Thymus (tissue), 11 donors: ENCODE results near the gene GATC. TPM values are rescaled to one million over a fixed set of nuclear protein-coding genes. Genes with fewer than 3 reads are reported as not detected.

Source experiments
- DNase-seq, 9 donors: peaks; one replicate each; pipeline ENCODE4 v3.0.0-alpha.2; 2013; ENCODE audit warnings: low spot score in 9 of 9, low read depth in 6 of 9, missing footprints in 1 of 9
- H3K27ac ChIP-seq, 2 donors: one replicate each; pipeline ENCODE4 v1.5.1; 2013; ENCODE audit warnings: control low read depth in 1 of 2, low read depth in 1 of 2, low read length in 1 of 2, mild to moderate bottlenecking in 1 of 2, moderate library complexity in 1 of 2
- H3K27me3 ChIP-seq, 2 donors: one replicate each; pipeline ENCODE4 v1.5.1; 2013; ENCODE audit warnings: low read length in 1 of 2; ENCODE audit not compliant: control insufficient read depth in 2 of 2, insufficient read depth in 1 of 2
- H3K36me3 ChIP-seq, 2 donors: one replicate each; pipeline ENCODE4 v1.5.1; 2013; ENCODE audit warnings: low read length in 1 of 2, mild to moderate bottlenecking in 1 of 2, moderate library complexity in 1 of 2; ENCODE audit not compliant: control insufficient read depth in 2 of 2, insufficient read depth in 2 of 2
- H3K4me1 ChIP-seq, 2 donors: one replicate each; pipeline ENCODE4 v1.5.1; 2013; ENCODE audit warnings: low read length in 2 of 2; ENCODE audit not compliant: control insufficient read depth in 2 of 2, insufficient read depth in 2 of 2
- H3K4me3 ChIP-seq, 2 donors: one replicate each; pipeline ENCODE4 v1.5.1; 2013; ENCODE audit warnings: low read length in 2 of 2, control low read depth in 1 of 2, mild to moderate bottlenecking in 1 of 2
- H3K9me3 ChIP-seq, 2 donors: one replicate each; pipeline ENCODE4 v1.5.1; 2013; ENCODE audit warnings: low read length in 1 of 2, mild to moderate bottlenecking in 1 of 2; ENCODE audit not compliant: control insufficient read depth in 2 of 2, insufficient read depth in 1 of 2
- WGBS: extraction: QIAGEN DNeasy Blood & Tissue Kit; methylation state at CpG from one replicate; pipeline ENCODE4 v1.1.7; 2013; 5-methylcytosine and 5-hydroxymethylcytosine counted together
- polyA plus RNA-seq: library from polyadenylated mRNA; stranded (reverse); fragments of 200-250 nt; gene quantifications from one replicate; pipeline ENCODE4 v1.2.3, GENCODE V29; 2013
- total RNA-seq: library from RNA; stranded (reverse); fragments of 120-200 nt; gene quantifications from one replicate; pipeline ENCODE4 v1.2.4, GENCODE V29; 2013
- donor health status: healthy.

The GATC gene
- total and polyA plus RNA-seq, 2 donors, result 14.4 to 22.8 TPM

DNA sequence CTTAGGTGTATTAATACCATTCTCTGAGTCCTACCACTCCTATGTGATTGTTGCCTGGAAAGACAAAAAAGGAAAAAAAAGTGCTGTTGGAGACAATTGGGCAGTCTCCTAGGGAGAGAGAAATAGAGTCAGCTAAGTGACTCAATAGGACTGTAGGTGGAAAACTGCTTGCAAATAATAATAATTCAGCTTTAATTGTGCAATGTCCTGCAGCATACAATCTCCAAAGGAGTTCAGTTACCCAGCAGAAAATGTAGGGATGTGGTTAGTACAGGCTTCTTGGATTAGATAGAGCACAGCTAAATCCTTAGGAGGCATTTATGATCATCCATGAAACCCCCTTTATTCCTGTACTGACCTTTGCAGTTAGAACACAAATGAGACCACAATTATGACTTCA is 26.3 kb downstream of the GATC start:
- H3K4me1 ChIP-seq, result peaks cover 14 to 17% of the 10 kb centered on the region in 2 donors
- H3K4me3 ChIP-seq, result no peak overlapping the region
- H3K27me3 ChIP-seq, result no peaks in the 10 kb centered on the region
- H3K36me3 ChIP-seq, result peaks cover 0 to 3% of the 10 kb centered on the region in 2 donors
- H3K9me3 ChIP-seq, result no peaks in the 10 kb centered on the region
- no peak for DNase-seq
- no peak overlapping the region for H3K27ac ChIP-seq

GRCh38 chr12:120473807-120474615 is 27.8 kb downstream of the GATC start:
- Histone ChIP-seq H3K4me3 (no peak overlapping the region), H3K9me3 (no peaks in the 10 kb centered on the region), H3K4me1 (peaks cover 4 to 9% of the 10 kb centered on the region in 2 donors), H3K27ac (no peak overlapping the region), H3K36me3 (no peaks in the 10 kb centered on the region), H3K27me3 (no peaks in the 10 kb centered on the region)
- no peak for DNase-seq
- WGBS, result 89% methylated on average over 6 of the region's 6 CpGs

DNA sequence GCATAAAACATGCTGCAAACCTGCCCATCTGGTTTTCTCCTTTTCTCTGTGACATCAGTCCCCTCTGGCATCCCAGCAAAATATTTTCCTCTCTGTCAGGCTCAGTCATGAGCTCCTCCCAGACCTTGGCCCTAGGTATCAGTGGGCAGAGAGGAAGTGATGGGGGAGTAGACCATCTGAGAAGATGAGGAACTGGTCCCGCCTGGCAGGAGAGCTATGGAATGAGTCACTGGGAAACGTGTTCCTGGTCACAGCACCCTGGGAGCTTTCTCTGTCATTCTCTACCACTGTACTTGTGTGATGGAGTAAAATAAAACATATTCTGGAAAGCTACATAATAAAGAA is 28.3 kb downstream of the GATC start:
- H3K4me1 ChIP-seq, result peaks cover 4 to 9% of the 10 kb centered on the region in 2 donors
- H3K4me3 ChIP-seq, result no peak overlapping the region

DNA sequence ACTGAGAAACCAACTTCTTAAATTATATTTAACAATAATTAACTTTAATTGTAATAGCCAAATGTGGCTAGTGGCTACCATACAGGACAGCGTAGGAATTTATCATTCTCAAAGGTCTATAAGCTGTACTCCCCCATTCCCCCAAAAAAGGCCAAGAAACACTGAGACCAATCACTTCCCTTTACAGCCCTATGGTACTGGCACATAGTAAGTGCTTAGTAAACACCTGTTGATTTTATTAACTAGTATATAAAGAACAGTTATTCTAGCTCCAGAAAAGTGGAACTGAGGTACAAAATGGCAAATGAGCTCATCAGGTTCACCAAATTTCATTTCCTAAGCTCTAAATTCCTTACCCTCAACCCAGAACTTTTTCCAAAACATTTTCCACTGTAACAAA is 29.4 kb downstream of the GATC start:
- WGBS, result 96% methylated on average over 1 of the region's 1 CpG
- Histone ChIP-seq H3K4me3 (no peak overlapping the region), H3K27me3 (no peaks in the 10 kb centered on the region), H3K9me3 (no peaks in the 10 kb centered on the region), H3K27ac (no peak overlapping the region), H3K4me1 (peaks cover under 1 to 2% of the 10 kb centered on the region in 2 donors), H3K36me3 (no peaks in the 10 kb centered on the region)
- no peak for DNase-seq

More for the DNA sequence above, 28.3 kb downstream of the GATC start:
- Histone ChIP-seq H3K27ac (no peak overlapping the region), H3K9me3 (no peaks in the 10 kb centered on the region), H3K36me3 (no peaks in the 10 kb centered on the region), H3K27me3 (no peaks in the 10 kb centered on the region)
- WGBS, result 55% methylated on average over 2 of the region's 2 CpGs
- no peak for DNase-seq

- Histone ChIP-seq H3K27me3 (no peaks in the 10 kb centered on the region), H3K9me3 (no peaks in the 10 kb centered on the region), H3K36me3 (peaks cover 0 to 2% of the 10 kb centered on the region in 2 donors), H3K4me1 (no peaks in the 10 kb centered on the region), H3K27ac (no peak overlapping the region), H3K4me3 (no peak overlapping the region)
- no peak for DNase-seq
- 100% methylated on average over 1 of the region's 1 CpG for WGBS
These were observed 33.2 kb downstream of the GATC start for GRCh38 chr12:120479458-120479857.

- H3K27ac ChIP-seq, result no peak overlapping the region
These were observed 34.0 kb downstream of the GATC start for GRCh38 chr12:120480211-120480610.

DNA sequence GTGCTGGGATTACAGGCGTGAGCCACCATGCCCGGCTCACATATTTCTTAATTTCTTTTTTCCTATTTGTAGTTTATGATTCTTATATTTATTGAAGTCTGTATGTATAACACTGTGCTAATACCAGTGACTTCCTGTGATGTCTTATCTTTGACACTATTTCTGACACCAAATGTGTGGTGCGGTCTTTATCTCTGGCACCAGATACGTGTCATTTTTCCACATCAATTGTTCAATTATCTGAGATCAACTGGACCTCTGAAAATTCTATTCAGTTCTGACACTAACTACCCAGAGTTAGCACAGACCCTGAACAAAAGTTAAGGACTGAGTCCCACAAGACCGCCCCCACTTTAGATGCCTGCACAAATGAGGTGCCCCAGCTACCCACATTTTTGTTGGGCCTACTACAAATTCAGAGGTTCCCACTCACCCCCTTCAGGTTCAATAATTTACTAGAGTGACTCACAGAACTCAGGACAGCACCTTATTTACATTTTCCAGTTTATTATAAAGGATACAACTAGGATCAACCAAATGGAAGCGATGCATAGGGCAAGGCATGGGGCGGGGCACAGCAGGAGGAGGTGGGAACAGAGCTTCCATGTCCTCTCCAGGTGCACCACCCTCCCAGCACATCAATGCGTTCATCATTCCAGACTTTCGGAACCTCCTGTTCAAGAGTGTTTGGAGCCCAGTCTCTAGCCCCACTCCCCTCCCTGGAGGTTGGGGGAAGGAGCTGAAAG is 35.0 kb downstream of the GATC start:
- Histone ChIP-seq H3K4me1 (no peaks in the 10 kb centered on the region), H3K36me3 (peaks cover 0 to 2% of the 10 kb centered on the region in 2 donors), H3K27me3 (no peaks in the 10 kb centered on the region), H3K4me3 (no peak overlapping the region), H3K27ac (no peak overlapping the region), H3K9me3 (no peaks in the 10 kb centered on the region)
- WGBS, result 97% methylated on average over 9 of the region's 9 CpGs
- DNase-seq, result no peak

More at GRCh38 chr12:120480211-120480610, 34.0 kb downstream of the GATC start:
- Histone ChIP-seq H3K36me3 (peaks cover 0 to 2% of the 10 kb centered on the region in 2 donors), H3K4me3 (no peak overlapping the region), H3K4me1 (no peaks in the 10 kb centered on the region), H3K9me3 (no peaks in the 10 kb centered on the region), H3K27me3 (no peaks in the 10 kb centered on the region)
- no peak for DNase-seq
- 92% methylated on average over 1 of the region's 1 CpG for WGBS

DNA sequence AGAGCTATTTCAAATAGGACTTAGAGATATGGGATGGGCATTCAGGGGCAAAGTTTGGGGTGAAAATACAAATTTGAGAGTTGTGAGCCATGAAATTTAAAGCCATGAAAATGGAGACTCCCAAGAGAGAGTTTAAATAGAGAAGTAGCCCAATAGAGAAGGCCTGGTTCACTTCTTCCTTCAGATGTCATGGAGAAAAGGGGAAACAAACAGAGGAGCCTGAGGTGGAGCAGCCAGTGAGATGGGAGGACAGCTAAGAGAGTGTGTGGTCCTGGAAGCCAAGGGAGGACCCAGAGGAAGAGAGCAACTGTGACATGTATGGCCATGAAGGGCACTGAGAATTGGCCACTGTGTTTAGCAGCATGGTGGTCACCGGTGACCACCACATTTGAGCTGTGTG is 37.4 kb downstream of the GATC start:
- 98% methylated on average over 1 of the region's 1 CpG for WGBS
- DNase-seq, result no peak

More for the DNA sequence above, 37.4 kb downstream of the GATC start:
- no peak overlapping the region for H3K4me3 ChIP-seq
- no peaks in the 10 kb centered on the region for H3K4me1 ChIP-seq
- no peak overlapping the region for H3K27ac ChIP-seq
- no peaks in the 10 kb centered on the region for H3K27me3 ChIP-seq
- no peaks in the 10 kb centered on the region for H3K9me3 ChIP-seq
- peaks cover 0 to 2% of the 10 kb centered on the region in 2 donors for H3K36me3 ChIP-seq
